PC-9 (cell line): ENCODE data around the gene RPL38. TPM values are rescaled to one million over a fixed set of nuclear protein-coding genes. Genes with fewer than 3 reads are reported as not detected.

Experiments
- BruUV-seq: library from RNA; stranded (reverse); fragments of 400-500 nt; replicated peaks from 2 replicates; lab custom pipeline; 2021; lab: Mats Ljungman, UMichigan
- CTCF ChIA-PET: fragments of 300-600 bp; sonication (Branson Sonifier 250); formaldehyde crosslinking; loops from one replicate; lab custom pipeline; 2022; ENCODE audit warnings: antibody characterized with exemption; lab: Charles Lee
- POLR2A ChIA-PET: fragments of 300-600 bp; sonication (Branson Sonifier 250); formaldehyde crosslinking; loops from one replicate; lab custom pipeline; 2022; ENCODE audit warnings: antibody characterized with exemption; ENCODE audit not compliant: unreplicated experiment; lab: Charles Lee
- DNase-seq, 2 experiments: peaks; one replicate each; pipeline versions ENCODE4 v3.0.0 to v3.0.0-alpha.2; 2015 to 2022; ENCODE audit warnings: mixed read lengths in 1 of 2
- H2AFZ ChIP-seq: fragments of 200-600 bp; sonication (generic); 2 replicates; pipeline ENCODE4 v1.8.1; 2017; ENCODE audit warnings: antibody characterized with exemption
- H3F3A ChIP-seq: fragments of 200-600 bp; sonication (generic); 2 replicates; pipeline ENCODE4 v1.8.1; 2017; ENCODE audit warnings: antibody characterized with exemption, mild to moderate bottlenecking, low read depth; ENCODE audit not compliant: insufficient read depth
- H3K27ac ChIP-seq: fragments of 200-600 bp; sonication (generic); 2 replicates; pipeline ENCODE4 v1.6.1; 2016; ENCODE audit warnings: mixed run types
- H3K27me3 ChIP-seq: fragments of 200-600 bp; sonication (generic); 2 replicates; pipeline ENCODE4 v1.6.1; 2016; ENCODE audit warnings: low read depth, mixed run types; ENCODE audit not compliant: insufficient read depth
- H3K36me3 ChIP-seq: fragments of 200-600 bp; sonication (generic); 2 replicates; pipeline ENCODE4 v1.6.1; 2016; ENCODE audit warnings: low read depth, mixed run types
- H3K4me1 ChIP-seq: fragments of 200-600 bp; sonication (generic); replicated peaks from 2 replicates; pipeline ENCODE4 v1.6.1; 2016; ENCODE audit warnings: mixed run types; ENCODE audit not compliant: insufficient read depth
- H3K4me2 ChIP-seq: fragments of 200-600 bp; sonication (generic); 2 replicates; pipeline ENCODE4 v1.6.1; 2017; ENCODE audit warnings: mixed run types
- H3K4me3 ChIP-seq: fragments of 200-600 bp; sonication (generic); 2 replicates; pipeline ENCODE4 v1.6.1; 2016; ENCODE audit warnings: mixed run types
- H3K79me2 ChIP-seq: fragments of 200-600 bp; sonication (generic); 2 replicates; pipeline ENCODE4 v1.6.1; 2017; ENCODE audit warnings: low read depth, mixed run types
- H3K9me2 ChIP-seq: fragments of 200-600 bp; sonication (generic); 2 replicates; pipeline ENCODE4 v1.8.1; 2017; ENCODE audit warnings: mild to moderate bottlenecking; ENCODE audit not compliant: insufficient read depth
- H3K9me3 ChIP-seq: fragments of 200-600 bp; sonication (generic); 2 replicates; pipeline ENCODE4 v1.8.1; 2016; ENCODE audit warnings: low read depth; ENCODE audit not compliant: insufficient read depth
- H4K20me1 ChIP-seq: fragments of 200-600 bp; sonication (generic); 2 replicates; pipeline ENCODE4 v1.8.1; 2017; ENCODE audit not compliant: insufficient read depth
- CTCF ChIP-seq: fragments of 200-600 bp; sonication (generic); conservative IDR thresholded peaks from 2 replicates; pipeline ENCODE4 v1.6.1; 2017; ENCODE audit warnings: mixed run types, antibody characterized with exemption, mild to moderate bottlenecking, moderate library complexity
- EZH2 ChIP-seq: fragments of 200-600 bp; sonication (generic); IDR thresholded peaks from 2 replicates; pipeline ENCODE4 v1.8.0; 2017; ENCODE audit warnings: antibody characterized with exemption, low read depth
- intact Hi-C: fragments of 100-400 bp; cut with micrococcal nuclease; formaldehyde crosslinking; loops from one replicate; pipeline ENCODE4 v1.10.0; 2022; ENCODE audit not compliant: unreplicated experiment
- total RNA-seq: library from RNA; stranded (reverse); gene quantifications from 2 replicates; pipeline ENCODE4 v1.2.3, GENCODE V29; 2021

The RPL38 gene
- total RNA-seq, 1 experiment from 2014 or later = 961 TPM

- no peak overlapping the region for H3K4me2 ChIP-seq
- H3K9me2 ChIP-seq = no peaks in the 10 kb centered on the region
- no peak overlapping the region for H2AFZ ChIP-seq
- no TSS peak for BruUV-seq
- no peak overlapping the region for H3K4me3 ChIP-seq
- no peaks in the 10 kb centered on the region for H3K79me2 ChIP-seq
- DNase-seq = no peak
- H3K27me3 ChIP-seq = peaks cover 97% of the 10 kb centered on the region
- ChIA-PET CTCF (no interaction called here), POLR2A (no interaction called here)
- no peaks in the 10 kb centered on the region for H3K4me1 ChIP-seq
- no peaks in the 10 kb centered on the region for H3F3A ChIP-seq
- H3K9me3 ChIP-seq = no peaks in the 10 kb centered on the region
- H4K20me1 ChIP-seq = 0 out of 2 replicates have a peak, but pooled peaks cover 4% of the 10 kb centered on the region
- TF ChIP-seq EZH2 = no peak
- TF ChIP-seq CTCF = no peak
- H3K27ac ChIP-seq = no peak overlapping the region
- intact Hi-C loops = no loop called here
- H3K36me3 ChIP-seq = no peaks in the 10 kb centered on the region
Measured at GRCh38 chr17:74157366-74157765, 46.1 kb upstream of the RPL38 start.

GRCh38 chr17:74158761-74159160 is 44.7 kb upstream of the RPL38 start:
- H3K4me1 ChIP-seq = no peaks in the 10 kb centered on the region
- no peak overlapping the region for H3K4me2 ChIP-seq
- no peaks in the 10 kb centered on the region for H3K9me3 ChIP-seq
- no peaks in the 10 kb centered on the region for H3F3A ChIP-seq
- H3K36me3 ChIP-seq = no peaks in the 10 kb centered on the region
- ChIA-PET CTCF (no interaction called here), POLR2A (no interaction called here)
- no TSS peak for BruUV-seq
- peaks cover 97% of the 10 kb centered on the region for H3K27me3 ChIP-seq
- H4K20me1 ChIP-seq = 0 out of 2 replicates have a peak, but pooled peaks cover 4% of the 10 kb centered on the region
- no peak overlapping the region for H3K4me3 ChIP-seq
- no peak for DNase-seq
- TF ChIP-seq EZH2 (no peak), CTCF (no peak)
- no peak overlapping the region for H2AFZ ChIP-seq
- H3K79me2 ChIP-seq = no peaks in the 10 kb centered on the region
- intact Hi-C loops = no loop called here
- H3K27ac ChIP-seq = no peak overlapping the region
- no peaks in the 10 kb centered on the region for H3K9me2 ChIP-seq

GRCh38 chr17:74159226-74159840 is 44.1 kb upstream of the RPL38 start:
- Histone ChIP-seq H3K4me1 (no peaks in the 10 kb centered on the region), H3K27ac (no peak overlapping the region), H2AFZ (no peak overlapping the region), H3K36me3 (no peaks in the 10 kb centered on the region), H3K9me2 (no peaks in the 10 kb centered on the region), H4K20me1 (0 out of 2 replicates have a peak, but pooled peaks cover 4% of the 10 kb centered on the region), H3F3A (no peaks in the 10 kb centered on the region), H3K4me2 (no peak overlapping the region), H3K9me3 (no peaks in the 10 kb centered on the region), H3K4me3 (no peak overlapping the region), H3K27me3 (peaks cover 97% of the 10 kb centered on the region), H3K79me2 (no peaks in the 10 kb centered on the region)
- TF ChIP-seq EZH2 (no peak), CTCF (no peak)
- ChIA-PET CTCF (no interaction called here), POLR2A (no interaction called here)
- BruUV-seq = no TSS peak
- no peak for DNase-seq
- intact Hi-C loops = no loop called here
